Right lobe of liver (tissue), 4 donors: ENCODE measurements around the gene CTSS.

ENCODE experiments used
- POLR2A ChIP-seq: fragments of 450-650 bp; IDR thresholded peaks from one replicate; pipeline ENCODE4 v1.6.1; 2017; ENCODE audit warnings: antibody characterized with exemption, mild to moderate bottlenecking
- TF ChIP-seq, protein P1 (sequence below), 4 donors: fragments of 200-600 bp in 3 of 4; fragments of 450-650 bp in 1 of 4; IDR thresholded peaks; one replicate each; pipeline versions ENCODE4 v1.5.1 to v1.8.0; 2016 to 2022; ENCODE audit warnings: antibody characterized with exemption in 4 of 4, mild to moderate bottlenecking in 2 of 4
- donor health status: DM: no; HTN: no; CAD: no.
- donor health status: DM: no; HTN: no; CAD: no.
- donor health status: DM: no; HTN: yes; CAD: no.

DNA sequence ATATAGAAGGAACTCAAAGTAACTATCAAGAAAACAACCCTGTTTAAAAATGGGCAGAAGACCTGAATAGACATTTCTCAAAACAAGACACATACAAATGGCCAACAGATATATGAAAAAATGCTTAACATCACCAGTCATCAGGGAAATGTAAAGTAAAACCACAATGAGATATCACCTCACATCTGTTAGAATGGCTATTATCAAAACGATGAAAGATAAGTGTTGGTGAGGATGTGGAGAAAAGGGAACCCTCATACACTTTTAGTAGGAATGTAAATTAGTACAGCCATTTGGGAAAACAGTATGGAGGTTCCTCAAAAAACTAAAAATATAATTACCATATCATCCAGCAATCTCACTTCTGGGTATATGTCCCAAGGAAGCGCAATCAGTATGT lies 3.0 kb downstream of the CTSS start:
- TF ChIP-seq POLR2A, result no peak
- TF ChIP-seq, protein P1, sequence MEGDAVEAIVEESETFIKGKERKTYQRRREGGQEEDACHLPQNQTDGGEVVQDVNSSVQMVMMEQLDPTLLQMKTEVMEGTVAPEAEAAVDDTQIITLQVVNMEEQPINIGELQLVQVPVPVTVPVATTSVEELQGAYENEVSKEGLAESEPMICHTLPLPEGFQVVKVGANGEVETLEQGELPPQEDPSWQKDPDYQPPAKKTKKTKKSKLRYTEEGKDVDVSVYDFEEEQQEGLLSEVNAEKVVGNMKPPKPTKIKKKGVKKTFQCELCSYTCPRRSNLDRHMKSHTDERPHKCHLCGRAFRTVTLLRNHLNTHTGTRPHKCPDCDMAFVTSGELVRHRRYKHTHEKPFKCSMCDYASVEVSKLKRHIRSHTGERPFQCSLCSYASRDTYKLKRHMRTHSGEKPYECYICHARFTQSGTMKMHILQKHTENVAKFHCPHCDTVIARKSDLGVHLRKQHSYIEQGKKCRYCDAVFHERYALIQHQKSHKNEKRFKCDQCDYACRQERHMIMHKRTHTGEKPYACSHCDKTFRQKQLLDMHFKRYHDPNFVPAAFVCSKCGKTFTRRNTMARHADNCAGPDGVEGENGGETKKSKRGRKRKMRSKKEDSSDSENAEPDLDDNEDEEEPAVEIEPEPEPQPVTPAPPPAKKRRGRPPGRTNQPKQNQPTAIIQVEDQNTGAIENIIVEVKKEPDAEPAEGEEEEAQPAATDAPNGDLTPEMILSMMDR (IDR thresholded peaks at IDR 0.05), result no peak
